Measurements from ENCODE around the gene CRYBG2. TPM values are rescaled to one million over a fixed set of nuclear protein-coding genes. Genes with fewer than 3 reads are reported as not detected.

The CRYBG2 gene
- total RNA-seq, 1 donor from 2014 or later: 67.0 TPM

- TF ChIP-seq POLR2A (IDR thresholded peaks at IDR 0.05): no peak
- no peak for TF ChIP-seq CTCF (IDR thresholded peaks at IDR 0.05)
- TF ChIP-seq POLR2AphosphoS5 (IDR thresholded peaks at IDR 0.05; ENCODE audit: insufficient read depth in 1 of 2, low read depth in 1 of 2): no peak
- no peaks in the 10 kb centered on the region for H3K9me3 ChIP-seq
- H3K4me1 ChIP-seq: no peaks in the 10 kb centered on the region
- intact Hi-C loops (cut with DNase I): no loop called here
- no peaks in the 10 kb centered on the region for H3K36me3 ChIP-seq
- H3K27me3 ChIP-seq: no peaks in the 10 kb centered on the region
- no peak for DNase-seq (ENCODE audit: extremely low spot score in 2 of 2)
- no peak overlapping the region for H3K27ac ChIP-seq
- no peak overlapping the region for H3K4me3 ChIP-seq
Measured at GRCh38 chr1:26345718-26346117, 8.2 kb downstream of the CRYBG2 start.

- intact Hi-C loops (cut with DNase I): no loop called here
- no peaks in the 10 kb centered on the region for H3K9me3 ChIP-seq
- TF ChIP-seq CTCF (IDR thresholded peaks at IDR 0.05) (no peak), POLR2AphosphoS5 (IDR thresholded peaks at IDR 0.05; ENCODE audit: insufficient read depth in 1 of 2, low read depth in 1 of 2) (no peak), POLR2A (IDR thresholded peaks at IDR 0.05) (no peak)
- H3K27ac ChIP-seq: no peak overlapping the region
- no peaks in the 10 kb centered on the region for H3K36me3 ChIP-seq
- no peaks in the 10 kb centered on the region for H3K27me3 ChIP-seq
- H3K4me1 ChIP-seq: no peaks in the 10 kb centered on the region
- no peak for DNase-seq (ENCODE audit: extremely low spot score in 2 of 2)
- no peak overlapping the region for H3K4me3 ChIP-seq
Measured at GRCh38 chr1:26344147-26344920, 9.6 kb downstream of the CRYBG2 start.

- intact Hi-C loops (cut with DNase I): no loop called here
- Histone ChIP-seq H3K36me3 (no peaks in the 10 kb centered on the region), H3K27ac (no peak overlapping the region), H3K27me3 (peaks cover 2% of the 10 kb centered on the region), H3K4me1 (peaks cover 20% of the 10 kb centered on the region), H3K9me3 (no peaks in the 10 kb centered on the region), H3K4me3 (no peak overlapping the region)
- DNase-seq (ENCODE audit: extremely low spot score in 2 of 2): no peak
- TF ChIP-seq POLR2A (IDR thresholded peaks at IDR 0.05): no peak
- no peak for TF ChIP-seq CTCF (IDR thresholded peaks at IDR 0.05)
- no peak for TF ChIP-seq POLR2AphosphoS5 (IDR thresholded peaks at IDR 0.05; ENCODE audit: insufficient read depth in 1 of 2, low read depth in 1 of 2)
Measured at GRCh38 chr1:26340047-26340481, 13.9 kb downstream of the CRYBG2 start.

- TF ChIP-seq POLR2A (IDR thresholded peaks at IDR 0.05) (no peak), POLR2AphosphoS5 (IDR thresholded peaks at IDR 0.05; ENCODE audit: insufficient read depth in 1 of 2, low read depth in 1 of 2) (no peak), CTCF (IDR thresholded peaks at IDR 0.05) (no peak)
- no peaks in the 10 kb centered on the region for H3K9me3 ChIP-seq
- no peak overlapping the region for H3K27ac ChIP-seq
- no peak for DNase-seq (ENCODE audit: extremely low spot score in 2 of 2)
- no peak overlapping the region for H3K4me3 ChIP-seq
- no peaks in the 10 kb centered on the region for H3K36me3 ChIP-seq
- peaks cover 20% of the 10 kb centered on the region for H3K4me1 ChIP-seq
- H3K27me3 ChIP-seq: peaks cover 4% of the 10 kb centered on the region
- intact Hi-C loops (cut with DNase I): no loop called here
Measured at GRCh38 chr1:26338670-26339069, 15.3 kb downstream of the CRYBG2 start.

GRCh38 chr1:26337625-26338024 is 16.3 kb downstream of the CRYBG2 start:
- no peaks in the 10 kb centered on the region for H3K36me3 ChIP-seq
- DNase-seq (ENCODE audit: extremely low spot score in 2 of 2): no peak
- H3K27ac ChIP-seq: no peak overlapping the region
- no peaks in the 10 kb centered on the region for H3K9me3 ChIP-seq
- no peak overlapping the region for H3K4me3 ChIP-seq
- H3K4me1 ChIP-seq: peaks cover 20% of the 10 kb centered on the region
- peaks cover 4% of the 10 kb centered on the region for H3K27me3 ChIP-seq
- no peak for TF ChIP-seq CTCF (IDR thresholded peaks at IDR 0.05)
- TF ChIP-seq POLR2AphosphoS5 (IDR thresholded peaks at IDR 0.05; ENCODE audit: insufficient read depth in 1 of 2, low read depth in 1 of 2): no peak
- TF ChIP-seq POLR2A (IDR thresholded peaks at IDR 0.05): no peak
- intact Hi-C loops (cut with DNase I): no loop called here

Measured in vagina (tissue), 2 donors.